ENCODE data around the gene SRGN.
"Not testable (repeated sequence)": the region's sequence is repeated elsewhere in the genome, so short reads cannot be mapped to it uniquely, and the experiment has no call there.

Gene SRGN

GRCh38 chr10:69141304-69141703, 53.4 kb downstream of the SRGN start:
- no peak for DNase-seq (ENCODE audit: low read depth, low spot score)

- DNase-seq (ENCODE audit: low read depth, low spot score): not testable (repeated sequence)
Observed at GRCh38 chr10:69142074-69142473, 54.2 kb downstream of the SRGN start.

GRCh38 chr10:69142983-69143382, 55.1 kb downstream of the SRGN start:
- no peak for DNase-seq (ENCODE audit: low read depth, low spot score)

- DNase-seq (ENCODE audit: low read depth, low spot score): no peak
Observed at GRCh38 chr10:69145329-69145728, 57.4 kb downstream of the SRGN start.

- no peak for DNase-seq (ENCODE audit: low read depth, low spot score)
Observed at GRCh38 chr10:69145864-69146263, 58.0 kb downstream of the SRGN start.

- DNase-seq (ENCODE audit: low read depth, low spot score): no peak
Observed at GRCh38 chr10:69146759-69147158, 58.9 kb downstream of the SRGN start.

- DNase-seq (ENCODE audit: low read depth, low spot score): no peak
Observed at GRCh38 chr10:69151984-69152383, 64.1 kb downstream of the SRGN start.

GRCh38 chr10:69153227-69153626, 65.3 kb downstream of the SRGN start:
- DNase-seq (ENCODE audit: low read depth, low spot score): no peak
